A549 treated with CpdA at 1 μM for 4 hours (cell line): ENCODE measurements around the gene SUPV3L1. TPM values are rescaled to one million over a fixed set of nuclear protein-coding genes. Genes with fewer than 3 reads are reported as not detected.

Source experiments
- total RNA-seq: library from RNA; stranded (reverse); fragments of 200-300 nt; extraction: Qiagen RNA extraction; gene quantifications from 5 replicates; pipeline ENCODE4 v1.2.3, GENCODE V29; 2022; ENCODE audit warnings: low read depth

Gene SUPV3L1
- 35.4 to 39.2 TPM (median 37.9 TPM) in 5 replicates for total RNA-seq

GRCh38 chr10:69179743-69180524 is at the start of gene SUPV3L1:
Gene SUPV3L1, plus strand, starts transcription at chr10:69180234. Its CDS starts 58 bp downstream, at chr10:69180292.

GRCh38 chr10:69220041-69220451 is 40.0 kb downstream of the SUPV3L1 start, which contains the start of gene HKDC1:
Gene HKDC1, plus strand, starts transcription at chr10:69220332. Its CDS starts 104 bp downstream, at chr10:69220436.

Other genes with a start within 250 kb of the SUPV3L1 start
- gene DDX21, start 224.1 kb upstream of the SUPV3L1 start, total RNA-seq = 124 to 191 TPM (median 134 TPM) in 5 replicates
- 36.0 to 42.6 TPM (median 38.7 TPM) in 5 replicates for gene KIFBP, start 191.4 kb upstream of the SUPV3L1 start, total RNA-seq
- 53.6 to 76.5 TPM (median 57.6 TPM) in 5 replicates for gene SRGN, start 92.1 kb upstream of the SUPV3L1 start, total RNA-seq
- gene VPS26A, start 56.1 kb upstream of the SUPV3L1 start, total RNA-seq = 47.4 to 78.3 TPM (median 51.6 TPM) in 5 replicates
- 17.3 to 24.6 TPM (median 19.4 TPM) in 5 replicates for gene HKDC1, start 40.1 kb downstream of the SUPV3L1 start, total RNA-seq
- gene HK1, start 98.3 kb downstream of the SUPV3L1 start, total RNA-seq = 34.3 to 44.6 TPM (median 37.8 TPM) in 5 replicates
- 0.14 to 0.17 TPM (median 0.16 TPM) in 4 of 5 replicates, not detected in the other for gene TACR2, start 236.7 kb downstream of the SUPV3L1 start, total RNA-seq